B cell (primary cell): ENCODE measurements around the gene KIRREL1. TPM values are rescaled to one million over a fixed set of nuclear protein-coding genes. Genes with fewer than 3 reads are reported as not detected.

Experiments
- ATAC-seq: fragments of 200-7000 bp; cut with Tn5 transposase; one replicate; pipeline ENCODE4 v1.10.0; 2021; ENCODE audit warnings: low read depth, mild to moderate bottlenecking, moderate number of reproducible peaks, moderate library complexity
- CTCF ChIA-PET: fragments of 350-600 bp; sonication (Branson Sonifier 250); formaldehyde crosslinking; loops from one replicate; lab custom pipeline; 2021; ENCODE audit warnings: antibody characterized with exemption, inconsistent platforms; lab: Charles Lee
- POLR2A ChIA-PET: fragments of 350-600 bp; sonication (Branson Sonifier 250); formaldehyde crosslinking; loops from one replicate; lab custom pipeline; 2021; ENCODE audit warnings: antibody characterized with exemption; lab: Charles Lee
- DNase-seq: peaks from one replicate; pipeline ENCODE4 v3.0.0; 2013
- H2AFZ ChIP-seq: 2 replicates; pipeline ENCODE4 v1.6.1; 2012; ENCODE audit warnings: mild to moderate bottlenecking, low read depth, low read length; ENCODE audit not compliant: insufficient read depth, poor library complexity, severe bottlenecking
- H3K27ac ChIP-seq, 2 donors: 1 replicate in 1 of 2; 2 replicates in 1 of 2; pipeline ENCODE4 v1.5.1; 2012 to 2013; ENCODE audit warnings: low read length in 2 of 2, mild to moderate bottlenecking in 2 of 2, moderate library complexity in 1 of 2
- H3K27me3 ChIP-seq, 4 experiments: fragments of 200-600 bp in 1 of 4; sonication (generic) in 1 of 4; replicated peaks in 1 of 4; 1 replicate in 2 of 4; 2 replicates in 2 of 4; pipeline versions ENCODE4 v1.6.1 to v1.7.0; 2013 to 2016; ENCODE audit warnings: low read length in 3 of 4, mild to moderate bottlenecking in 2 of 4, mixed read lengths in 1 of 4, moderate library complexity in 1 of 4; ENCODE audit not compliant: insufficient read depth in 4 of 4, control insufficient read depth in 3 of 4; ENCODE audit errors: control extremely low read depth in 1 of 4
- H3K36me3 ChIP-seq, 2 experiments: replicated peaks in 1 of 2; 1 replicate in 1 of 2; 2 replicates in 1 of 2; pipeline versions ENCODE4 v1.6.1 to v1.7.1; 2013; ENCODE audit warnings: low read length in 1 of 2; ENCODE audit not compliant: insufficient read depth in 2 of 2, control insufficient read depth in 1 of 2; ENCODE audit errors: control extremely low read depth in 1 of 2, extremely low read depth in 1 of 2
- H3K4me1 ChIP-seq, 2 donors: fragments of 200-600 bp in 1 of 2; sonication (generic) in 1 of 2; 1 replicate in 1 of 2; 2 replicates in 1 of 2; pipeline versions ENCODE4 v1.5.1 to v1.6.1; 2013 to 2017; ENCODE audit warnings: low read length in 2 of 2; ENCODE audit not compliant: control insufficient read depth in 2 of 2, insufficient read depth in 2 of 2
- H3K4me2 ChIP-seq: replicated peaks from 2 replicates; pipeline ENCODE3; 2012; ENCODE audit warnings: mild to moderate bottlenecking, low read depth, low read length; ENCODE audit not compliant: poor library complexity, severe bottlenecking
- H3K4me3 ChIP-seq, 5 experiments: fragments of 200-600 bp in 1 of 5; sonication (generic) in 1 of 5; 1 replicate in 3 of 5; 2 replicates in 2 of 5; pipeline versions ENCODE4 v1.5.1 to v1.7.0; 2011 to 2016; ENCODE audit warnings: low read length in 4 of 5, mild to moderate bottlenecking in 4 of 5, low read depth in 2 of 5, control low read depth in 1 of 5, moderate library complexity in 1 of 5; ENCODE audit not compliant: insufficient read depth in 1 of 5; ENCODE audit errors: control extremely low read depth in 1 of 5, extremely low read depth in 1 of 5
- H3K79me2 ChIP-seq: fragments of 200-600 bp; sonication (generic); one replicate; pipeline ENCODE4 v1.6.0; 2016; ENCODE audit warnings: low read length; ENCODE audit not compliant: control insufficient read depth, insufficient read depth
- H3K9ac ChIP-seq: fragments of 200-600 bp; sonication (generic); 2 replicates; pipeline ENCODE4 v1.6.1; 2017; ENCODE audit warnings: mild to moderate bottlenecking, low read length, moderate library complexity
- H3K9me3 ChIP-seq, 3 donors: one replicate each; pipeline versions ENCODE4 v1.6.1 to v1.7.1; 2013; ENCODE audit warnings: low read length in 2 of 3; ENCODE audit not compliant: control insufficient read depth in 2 of 3, insufficient read depth in 1 of 3; ENCODE audit errors: control extremely low read depth in 1 of 3
- H4K20me1 ChIP-seq: 2 replicates; pipeline ENCODE4 v1.6.0; 2012; ENCODE audit warnings: mild to moderate bottlenecking, low read length; ENCODE audit not compliant: insufficient read depth, control insufficient read depth, poor library complexity, severe bottlenecking
- H3K27ac Mint-ChIP-seq: one replicate; pipeline ENCODE4 v1.8.0; 2021; ENCODE audit warnings: mixed read lengths
- H3K27me3 Mint-ChIP-seq: one replicate; pipeline ENCODE4 v1.8.0; 2021; ENCODE audit warnings: mixed read lengths
- H3K4me1 Mint-ChIP-seq: one replicate; pipeline ENCODE4 v1.8.0; 2021; ENCODE audit warnings: mixed read lengths
- H3K4me3 Mint-ChIP-seq: one replicate; pipeline ENCODE4 v1.8.0; 2021; ENCODE audit warnings: mixed read lengths
- H3K9me3 Mint-ChIP-seq: one replicate; pipeline ENCODE4 v1.8.0; 2022; ENCODE audit warnings: mixed read lengths; ENCODE audit not compliant: insufficient read depth
- EZH2 ChIP-seq: IDR thresholded peaks from 2 replicates; pipeline ENCODE4 v1.6.1; 2012; ENCODE audit warnings: borderline replicate concordance, low read depth, mild to moderate bottlenecking, moderate library complexity, low read length; ENCODE audit not compliant: insufficient read depth, poor library complexity, severe bottlenecking
- WGBS: methylation state at CpG from one replicate; pipeline ENCODE4 v1.1.5; 2013; ENCODE audit warnings: missing lambda C conversion rate; ENCODE audit not compliant: insufficient coverage; 5-methylcytosine and 5-hydroxymethylcytosine counted together
- intact Hi-C: fragments of 100-400 bp; cut with micrococcal nuclease; formaldehyde crosslinking; loops from one replicate; pipeline ENCODE4 v1.10.0; 2022
- polyA plus RNA-seq: library from polyadenylated mRNA; depleted of rRNA; stranded (reverse); fragments of >200 nt; gene quantifications from 2 replicates; pipeline ENCODE4 v1.2.3, GENCODE V29; 2012
- total RNA-seq, 2 donors: library from RNA; stranded (reverse); fragments of 120-200 nt in 1 of 2; gene quantifications; 1 replicate in 1 of 2; 2 replicates in 1 of 2; pipeline versions ENCODE4 v1.2.3 to v1.2.4, GENCODE V29; 2013 to 2022
- TF ChIP-seq, protein P1 (sequence below): fragments of 200-600 bp; IDR thresholded peaks from one replicate; pipeline ENCODE4 v1.8.0; 2022; ENCODE audit warnings: antibody characterized with exemption, mild to moderate bottlenecking

The KIRREL1 gene
- total and polyA plus RNA-seq, 2 donors (not counting 1 experiment from before 2014, with no cell fraction given): not detected

- peaks cover 24% of the 10 kb centered on the region for H3K27me3 Mint-ChIP-seq
- no peak overlapping the region for H3K27ac Mint-ChIP-seq
- Histone ChIP-seq H3K36me3 (no peaks in the 10 kb centered on the region), H2AFZ (no peak overlapping the region), H3K4me1 (no peaks in the 10 kb centered on the region), H4K20me1 (no peaks in the 10 kb centered on the region), H3K27ac (no peak overlapping the region), H3K27me3 (no peaks in the 10 kb centered on the region), H3K9ac (no peak overlapping the region), H3K4me3 (no peak overlapping the region), H3K79me2 (no peaks in the 10 kb centered on the region), H3K9me3 (peaks cover 0 to 14% (median 13%) of the 10 kb centered on the region in 3 donors), H3K4me2 (no peak overlapping the region)
- H3K4me1 Mint-ChIP-seq: peaks cover 2% of the 10 kb centered on the region
- TF ChIP-seq, protein P1, sequence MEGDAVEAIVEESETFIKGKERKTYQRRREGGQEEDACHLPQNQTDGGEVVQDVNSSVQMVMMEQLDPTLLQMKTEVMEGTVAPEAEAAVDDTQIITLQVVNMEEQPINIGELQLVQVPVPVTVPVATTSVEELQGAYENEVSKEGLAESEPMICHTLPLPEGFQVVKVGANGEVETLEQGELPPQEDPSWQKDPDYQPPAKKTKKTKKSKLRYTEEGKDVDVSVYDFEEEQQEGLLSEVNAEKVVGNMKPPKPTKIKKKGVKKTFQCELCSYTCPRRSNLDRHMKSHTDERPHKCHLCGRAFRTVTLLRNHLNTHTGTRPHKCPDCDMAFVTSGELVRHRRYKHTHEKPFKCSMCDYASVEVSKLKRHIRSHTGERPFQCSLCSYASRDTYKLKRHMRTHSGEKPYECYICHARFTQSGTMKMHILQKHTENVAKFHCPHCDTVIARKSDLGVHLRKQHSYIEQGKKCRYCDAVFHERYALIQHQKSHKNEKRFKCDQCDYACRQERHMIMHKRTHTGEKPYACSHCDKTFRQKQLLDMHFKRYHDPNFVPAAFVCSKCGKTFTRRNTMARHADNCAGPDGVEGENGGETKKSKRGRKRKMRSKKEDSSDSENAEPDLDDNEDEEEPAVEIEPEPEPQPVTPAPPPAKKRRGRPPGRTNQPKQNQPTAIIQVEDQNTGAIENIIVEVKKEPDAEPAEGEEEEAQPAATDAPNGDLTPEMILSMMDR: no peak
- no peak for TF ChIP-seq EZH2
- CTCF ChIA-PET: interaction anchor here (2.3 to 17.2 kb wide), 2 partner anchors 8 to 149 kb away, joined by 9 to 353 read pairs; a partner anchor contains a TSS
- intact Hi-C loops: no loop called here
- no peaks in the 10 kb centered on the region for H3K9me3 Mint-ChIP-seq
- H3K4me3 Mint-ChIP-seq: no peak overlapping the region
- POLR2A ChIA-PET: no interaction called here
- no peak for DNase-seq
- ATAC-seq: no peak
These were observed 21.7 kb upstream of the KIRREL1 start for GRCh38 chr1:157971769-157972168.

DNA sequence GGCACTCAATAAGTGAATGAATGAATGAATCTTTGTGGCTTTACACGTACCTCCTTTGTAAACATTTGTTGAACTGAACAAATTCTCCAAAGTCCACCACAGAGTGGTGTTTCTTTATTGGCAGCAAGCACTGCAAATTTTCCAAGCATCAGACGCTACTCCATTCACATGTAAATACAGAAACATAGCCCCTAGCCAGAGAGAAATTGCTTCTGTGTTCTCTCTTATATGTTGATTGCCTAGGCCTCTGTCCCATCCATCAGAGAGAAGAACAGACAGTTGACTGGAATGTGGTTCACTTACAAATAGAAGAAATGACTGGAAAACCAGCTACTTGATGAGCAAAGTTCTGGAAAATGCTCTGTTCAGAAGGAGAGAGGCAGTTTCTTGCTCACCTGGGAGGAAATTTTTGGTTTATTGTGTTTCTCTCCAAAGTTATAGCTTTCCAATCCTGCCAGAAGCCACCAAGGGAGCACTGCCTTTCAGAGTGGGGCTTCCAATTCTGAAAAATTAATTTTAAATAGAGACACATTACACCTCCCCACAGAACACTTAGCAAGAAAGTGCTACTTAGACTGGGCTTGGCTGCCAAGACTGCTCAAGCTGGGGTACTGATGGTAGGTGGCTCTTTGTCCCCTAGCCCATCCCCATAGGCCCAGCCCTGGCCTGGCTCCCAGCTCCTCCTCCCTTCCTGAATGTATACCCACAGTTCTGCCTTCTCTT lies 18.1 kb upstream of the KIRREL1 start:
- 100% methylated on average over 1 of the region's 2 CpGs for WGBS
- no peak overlapping the region for H3K4me3 Mint-ChIP-seq
- Histone ChIP-seq H3K79me2 (no peaks in the 10 kb centered on the region), H2AFZ (no peak overlapping the region), H3K27ac (no peak overlapping the region), H3K4me2 (no peak overlapping the region), H3K9me3 (peaks cover 0 to 8% (median 8%) of the 10 kb centered on the region in 3 donors), H3K9ac (no peak overlapping the region), H3K27me3 (peaks cover 0 to 15% (median 5%) of the 10 kb centered on the region in 4 experiments), H3K4me3 (no peak overlapping the region), H4K20me1 (no peaks in the 10 kb centered on the region), H3K36me3 (no peaks in the 10 kb centered on the region), H3K4me1 (peaks cover 0 to 6% of the 10 kb centered on the region in 2 donors)
- POLR2A ChIA-PET: no interaction called here
- intact Hi-C loops: no loop called here
- DNase-seq: no peak
- H3K27me3 Mint-ChIP-seq: peaks cover 33% of the 10 kb centered on the region
- H3K4me1 Mint-ChIP-seq: peaks cover 2% of the 10 kb centered on the region
- CTCF ChIA-PET: interaction anchor here (1.0 to 23.5 kb wide), 5 partner anchors 8 to 145 kb away, joined by 3 to 534 read pairs (median 3); a partner anchor contains a TSS
- TF ChIP-seq, protein P1: no peak
- no peak for TF ChIP-seq EZH2
- no peak for ATAC-seq
- no peak overlapping the region for H3K27ac Mint-ChIP-seq
- no peaks in the 10 kb centered on the region for H3K9me3 Mint-ChIP-seq
